HG02798 (cell line): ENCODE data around the gene KIF3A.
"Not testable (repeated sequence)": the region's sequence is repeated elsewhere in the genome, so short reads cannot be mapped to it uniquely, and the experiment has no call there.

Experiments used
- ATAC-seq: cut with Tn5 transposase; IDR thresholded peaks from one replicate; pipeline ENCODE4 v1.9.1; 2021; ENCODE audit warnings: mild to moderate bottlenecking; ENCODE audit not compliant: unreplicated experiment, poor library complexity

Gene KIF3A

GRCh38 chr5:132733499-132734148, 3.7 kb downstream of the KIF3A start:
- no peak for ATAC-seq

GRCh38 chr5:132729896-132730295, 7.5 kb downstream of the KIF3A start:
- no peak for ATAC-seq

GRCh38 chr5:132725745-132726144, 11.6 kb downstream of the KIF3A start:
- no peak for ATAC-seq

GRCh38 chr5:132718544-132719312, 18.6 kb downstream of the KIF3A start:
- no peak for ATAC-seq

GRCh38 chr5:132714456-132715307, 22.7 kb downstream of the KIF3A start:
- no peak for ATAC-seq

- ATAC-seq: no peak
Observed at GRCh38 chr5:132708645-132709044, 28.7 kb downstream of the KIF3A start.

- no peak for ATAC-seq
Observed at GRCh38 chr5:132704875-132705274, 32.5 kb downstream of the KIF3A start.

- ATAC-seq: no peak
Observed at GRCh38 chr5:132695956-132696355, 41.4 kb downstream of the KIF3A start.

- ATAC-seq: no peak
Observed at GRCh38 chr5:132692632-132692967, 44.7 kb downstream of the KIF3A start.

- not testable (repeated sequence) for ATAC-seq
Observed at GRCh38 chr5:132691755-132692631, 45.4 kb downstream of the KIF3A start.

- no peak for ATAC-seq
Observed at GRCh38 chr5:132690156-132690555, 47.2 kb downstream of the KIF3A start.

GRCh38 chr5:132689513-132689912, 47.8 kb downstream of the KIF3A start:
- no peak for ATAC-seq

GRCh38 chr5:132688536-132689339, 48.6 kb downstream of the KIF3A start:
- peak; percentile 51 for ATAC-seq

- ATAC-seq: peak; percentile 49
Observed at GRCh38 chr5:132687995-132688394, 49.4 kb downstream of the KIF3A start.

- ATAC-seq: no peak
Observed at GRCh38 chr5:132686193-132686592, 51.2 kb downstream of the KIF3A start.

- ATAC-seq: no peak
Observed at GRCh38 chr5:132684922-132685720, 52.2 kb downstream of the KIF3A start.

GRCh38 chr5:132684491-132684890, 52.9 kb downstream of the KIF3A start:
- no peak for ATAC-seq

GRCh38 chr5:132681983-132682382, 55.4 kb downstream of the KIF3A start:
- ATAC-seq: no peak

GRCh38 chr5:132681476-132681831, 55.9 kb downstream of the KIF3A start:
- ATAC-seq: no peak
